ENCODE results near the gene DNMT3B.

The DNMT3B gene

DNA sequence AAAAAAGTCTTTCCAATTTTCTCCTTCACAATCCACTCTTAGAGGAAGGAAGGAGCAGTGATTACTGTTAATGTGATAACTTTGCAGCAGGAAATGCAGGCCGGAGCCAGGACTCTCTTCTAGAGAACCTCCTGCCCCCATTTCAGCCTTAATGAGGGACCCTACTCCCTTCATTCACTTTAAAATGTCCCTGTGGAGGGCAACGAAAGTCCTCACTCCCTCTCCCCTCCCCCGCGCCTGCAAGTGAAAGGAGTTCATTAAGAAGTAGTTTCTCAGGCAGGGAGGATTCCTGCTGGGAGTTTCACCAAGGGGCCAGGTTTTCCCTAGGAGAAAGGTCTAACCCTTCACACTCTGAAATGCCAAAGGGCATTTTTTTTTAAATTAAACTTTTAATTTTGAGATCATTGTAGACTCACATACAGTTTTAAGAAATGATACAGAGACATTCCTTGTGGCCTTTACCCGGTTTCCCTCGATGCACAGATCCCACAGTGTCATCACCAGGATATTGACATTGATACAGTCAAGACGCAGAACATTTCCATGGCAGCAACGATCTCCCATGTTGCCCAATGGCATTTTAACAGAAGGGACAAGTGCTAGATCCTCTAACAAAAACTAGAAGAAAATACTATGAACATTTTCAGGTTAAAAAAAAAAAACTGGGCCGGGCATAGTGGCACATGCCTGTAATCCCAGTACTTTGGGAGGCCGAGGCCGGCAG, 12.1 kb upstream of the DNMT3B start:
- Histone ChIP-seq H3K27me3 (no peaks in the 10 kb centered on the region), H3K4me1 (ENCODE audit: control insufficient read depth in 1 of 2, insufficient read depth in 1 of 2, low read depth in 1 of 2, low read length in 1 of 2) (no peaks in the 10 kb centered on the region), H3K27ac (no peak overlapping the region)

DNA sequence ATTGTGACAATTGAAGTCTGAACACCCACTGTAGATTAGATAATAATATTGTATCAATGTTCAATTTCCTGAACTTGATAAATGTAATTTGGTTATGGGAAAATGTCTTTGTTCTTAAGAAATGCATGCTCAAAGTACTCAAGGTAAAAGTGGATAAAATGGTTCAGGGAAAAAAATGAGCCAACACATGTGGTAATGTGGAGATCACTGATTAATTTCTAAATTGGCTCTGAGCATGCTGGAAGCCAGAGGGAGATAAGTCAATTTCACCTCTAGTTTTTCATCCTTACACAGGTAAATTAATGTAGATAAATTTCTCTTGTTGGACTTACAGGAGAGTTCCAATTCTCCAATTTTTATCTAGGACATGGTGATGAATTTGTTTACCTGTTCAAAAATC, 10.9 kb upstream of the DNMT3B start:
- H3K9me3 ChIP-seq: no peaks in the 10 kb centered on the region
- TF ChIP-seq, protein P1, sequence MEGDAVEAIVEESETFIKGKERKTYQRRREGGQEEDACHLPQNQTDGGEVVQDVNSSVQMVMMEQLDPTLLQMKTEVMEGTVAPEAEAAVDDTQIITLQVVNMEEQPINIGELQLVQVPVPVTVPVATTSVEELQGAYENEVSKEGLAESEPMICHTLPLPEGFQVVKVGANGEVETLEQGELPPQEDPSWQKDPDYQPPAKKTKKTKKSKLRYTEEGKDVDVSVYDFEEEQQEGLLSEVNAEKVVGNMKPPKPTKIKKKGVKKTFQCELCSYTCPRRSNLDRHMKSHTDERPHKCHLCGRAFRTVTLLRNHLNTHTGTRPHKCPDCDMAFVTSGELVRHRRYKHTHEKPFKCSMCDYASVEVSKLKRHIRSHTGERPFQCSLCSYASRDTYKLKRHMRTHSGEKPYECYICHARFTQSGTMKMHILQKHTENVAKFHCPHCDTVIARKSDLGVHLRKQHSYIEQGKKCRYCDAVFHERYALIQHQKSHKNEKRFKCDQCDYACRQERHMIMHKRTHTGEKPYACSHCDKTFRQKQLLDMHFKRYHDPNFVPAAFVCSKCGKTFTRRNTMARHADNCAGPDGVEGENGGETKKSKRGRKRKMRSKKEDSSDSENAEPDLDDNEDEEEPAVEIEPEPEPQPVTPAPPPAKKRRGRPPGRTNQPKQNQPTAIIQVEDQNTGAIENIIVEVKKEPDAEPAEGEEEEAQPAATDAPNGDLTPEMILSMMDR (IDR thresholded peaks at IDR 0.05): no peak
- no peak overlapping the region for H3K27ac ChIP-seq
- H3K27me3 ChIP-seq: no peaks in the 10 kb centered on the region
- no peak overlapping the region for H3K4me3 ChIP-seq (ENCODE audit: low read depth in 1 of 2, low read length in 1 of 2)
- H3K36me3 ChIP-seq: no peaks in the 10 kb centered on the region
- no peaks in the 10 kb centered on the region for H3K4me1 ChIP-seq (ENCODE audit: control insufficient read depth in 1 of 2, insufficient read depth in 1 of 2, low read depth in 1 of 2, low read length in 1 of 2)

More for the DNA sequence above, 12.1 kb upstream of the DNMT3B start:
- H3K36me3 ChIP-seq: no peaks in the 10 kb centered on the region
- no peaks in the 10 kb centered on the region for H3K9me3 ChIP-seq
- TF ChIP-seq, protein P1 (IDR thresholded peaks at IDR 0.05): no peak
- H3K4me3 ChIP-seq (ENCODE audit: low read depth in 1 of 2, low read length in 1 of 2): no peak overlapping the region

DNA sequence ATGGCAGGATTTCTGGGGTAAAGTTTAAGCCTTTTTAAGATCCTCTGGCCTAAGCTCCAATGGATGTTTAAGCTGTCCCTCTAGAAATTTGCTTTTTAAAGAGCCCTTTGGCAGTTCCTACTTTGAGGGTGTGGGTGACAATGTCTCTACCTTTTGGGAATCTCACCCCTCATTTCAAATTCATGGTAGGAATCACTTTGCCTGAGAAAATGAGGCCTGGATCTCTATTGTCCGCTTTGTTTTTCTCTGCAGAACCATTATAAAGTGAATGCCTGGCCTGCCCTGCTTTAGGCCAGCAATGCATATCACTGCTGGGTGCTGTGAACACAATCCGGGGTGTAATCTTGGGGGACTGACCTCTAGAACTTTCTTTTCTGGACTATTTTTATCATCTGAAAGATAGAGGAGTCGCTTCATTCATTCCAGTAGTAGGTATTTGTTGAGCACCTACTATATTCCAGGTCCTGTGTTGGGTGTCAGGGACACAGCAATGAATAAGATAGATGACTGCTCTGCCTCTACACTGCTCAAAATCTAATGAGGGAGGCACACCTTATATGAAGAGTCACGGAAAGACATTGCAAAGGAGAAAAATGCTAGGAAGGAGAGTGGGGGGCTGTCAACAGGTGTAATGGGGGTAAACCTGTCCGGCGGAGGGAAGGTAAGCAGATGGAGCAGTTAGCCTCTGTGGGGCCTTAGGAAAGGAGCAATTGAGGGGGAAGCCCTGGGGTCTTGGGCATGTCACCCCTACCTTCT, 10.3 kb upstream of the DNMT3B start:
- TF ChIP-seq, protein P1 (IDR thresholded peaks at IDR 0.05): no peak
- H3K36me3 ChIP-seq: no peaks in the 10 kb centered on the region
- no peaks in the 10 kb centered on the region for H3K4me1 ChIP-seq (ENCODE audit: control insufficient read depth in 1 of 2, insufficient read depth in 1 of 2, low read depth in 1 of 2, low read length in 1 of 2)
- no peak overlapping the region for H3K27ac ChIP-seq
- no peaks in the 10 kb centered on the region for H3K27me3 ChIP-seq
- H3K9me3 ChIP-seq: no peaks in the 10 kb centered on the region
- H3K4me3 ChIP-seq (ENCODE audit: low read depth in 1 of 2, low read length in 1 of 2): no peak overlapping the region

DNA sequence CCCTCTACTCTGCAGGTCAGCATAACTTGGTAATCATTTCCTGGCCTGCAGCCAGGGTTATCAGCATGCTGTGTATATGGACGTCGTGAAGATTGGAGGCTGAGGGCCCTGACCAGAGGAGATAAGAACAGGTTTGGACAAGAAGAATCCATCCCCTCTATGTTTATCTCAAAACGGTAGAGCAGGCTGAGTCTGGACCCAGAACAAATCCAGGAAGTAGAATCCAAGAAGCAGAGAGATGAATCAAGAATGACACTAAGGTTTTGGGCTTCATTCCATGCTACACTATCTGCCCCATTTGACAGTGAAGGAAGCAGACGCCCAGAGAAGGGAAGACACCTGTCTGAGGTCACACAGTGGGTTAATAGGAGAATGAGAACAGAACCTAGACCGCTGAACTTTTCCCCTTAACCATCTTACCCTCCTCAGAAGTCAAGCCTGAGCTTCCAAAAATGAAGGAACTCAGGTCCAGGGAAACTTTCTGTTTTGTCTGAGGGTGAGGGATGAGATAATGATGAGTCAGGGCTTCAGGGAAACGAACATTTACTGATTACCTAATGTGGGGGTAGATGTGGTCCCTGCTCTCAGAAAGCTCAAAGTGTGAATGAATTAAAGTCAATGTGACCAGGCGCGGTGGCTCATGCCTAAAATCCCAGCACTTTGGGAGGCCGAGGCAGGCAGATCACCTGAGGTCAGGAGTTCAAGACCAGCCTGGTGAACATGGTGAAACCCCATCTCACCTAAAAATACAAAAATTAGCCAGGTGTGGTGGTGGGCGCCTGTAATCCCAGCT, 9.5 kb upstream of the DNMT3B start:
- Histone ChIP-seq H3K9me3 (no peaks in the 10 kb centered on the region), H3K4me3 (ENCODE audit: low read depth in 1 of 2, low read length in 1 of 2) (no peak overlapping the region), H3K27me3 (no peaks in the 10 kb centered on the region), H3K27ac (no peak overlapping the region), H3K4me1 (ENCODE audit: control insufficient read depth in 1 of 2, insufficient read depth in 1 of 2, low read depth in 1 of 2, low read length in 1 of 2) (no peaks in the 10 kb centered on the region), H3K36me3 (no peaks in the 10 kb centered on the region)
- TF ChIP-seq, protein P1 (IDR thresholded peaks at IDR 0.05): no peak

DNA sequence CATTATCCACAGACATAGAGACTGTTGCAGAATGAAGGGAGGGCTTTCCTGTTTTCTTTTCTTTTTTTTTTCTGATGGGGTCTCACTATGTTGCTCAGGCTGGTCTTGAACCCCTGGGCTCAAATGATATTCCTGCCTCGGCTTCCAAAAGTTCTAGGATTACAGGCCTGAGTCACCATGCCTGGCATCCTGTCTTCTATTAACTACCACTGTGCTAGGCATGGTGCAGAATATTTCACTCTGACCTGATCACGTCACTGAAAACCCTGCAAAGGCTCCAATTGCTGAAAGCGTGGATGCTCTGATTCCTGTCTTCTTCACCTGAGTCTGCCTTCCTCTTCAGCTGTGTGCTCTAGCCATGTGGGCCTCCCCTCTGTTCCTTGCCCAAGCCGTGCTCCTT, 8.5 kb upstream of the DNMT3B start:
- TF ChIP-seq, protein P1 (IDR thresholded peaks at IDR 0.05): no peak
- H3K36me3 ChIP-seq: no peaks in the 10 kb centered on the region
- no peaks in the 10 kb centered on the region for H3K9me3 ChIP-seq
- H3K4me1 ChIP-seq (ENCODE audit: control insufficient read depth in 1 of 2, insufficient read depth in 1 of 2, low read depth in 1 of 2, low read length in 1 of 2): no peaks in the 10 kb centered on the region
- H3K4me3 ChIP-seq (ENCODE audit: low read depth in 1 of 2, low read length in 1 of 2): no peak overlapping the region
- H3K27me3 ChIP-seq: no peaks in the 10 kb centered on the region
- H3K27ac ChIP-seq: no peak overlapping the region

Data from neutrophil (primary cell).